SH-SY5Y (cell line): ENCODE measurements around the gene LSM3.

Experiments used
- GATA2 ChIP-seq: IDR thresholded peaks from 2 replicates; pipeline ENCODE4 v1.6.1; 2011; ENCODE audit warnings: mild to moderate bottlenecking, low read depth, low read length
- GATA3 ChIP-seq: IDR thresholded peaks from 2 replicates; pipeline ENCODE4 v1.6.1; 2011; ENCODE audit warnings: low read depth, mild to moderate bottlenecking, low read length, moderate library complexity

GRCh38 chr3:14209581-14210289 is 31.1 kb downstream of the LSM3 start:
- TF ChIP-seq GATA2 (no peak), GATA3 (no peak)
